ENCODE data around the gene KIF11. TPM values are rescaled to one million over a fixed set of nuclear protein-coding genes. Genes with fewer than 3 reads are reported as not detected.

The KIF11 gene
- total and polyA plus RNA-seq, 9 of the 15 experiments (the other 6 are each of a cell fraction or from before 2014, with no cell fraction given): 11.3 to 54.4 (median 29.2) TPM

DNA sequence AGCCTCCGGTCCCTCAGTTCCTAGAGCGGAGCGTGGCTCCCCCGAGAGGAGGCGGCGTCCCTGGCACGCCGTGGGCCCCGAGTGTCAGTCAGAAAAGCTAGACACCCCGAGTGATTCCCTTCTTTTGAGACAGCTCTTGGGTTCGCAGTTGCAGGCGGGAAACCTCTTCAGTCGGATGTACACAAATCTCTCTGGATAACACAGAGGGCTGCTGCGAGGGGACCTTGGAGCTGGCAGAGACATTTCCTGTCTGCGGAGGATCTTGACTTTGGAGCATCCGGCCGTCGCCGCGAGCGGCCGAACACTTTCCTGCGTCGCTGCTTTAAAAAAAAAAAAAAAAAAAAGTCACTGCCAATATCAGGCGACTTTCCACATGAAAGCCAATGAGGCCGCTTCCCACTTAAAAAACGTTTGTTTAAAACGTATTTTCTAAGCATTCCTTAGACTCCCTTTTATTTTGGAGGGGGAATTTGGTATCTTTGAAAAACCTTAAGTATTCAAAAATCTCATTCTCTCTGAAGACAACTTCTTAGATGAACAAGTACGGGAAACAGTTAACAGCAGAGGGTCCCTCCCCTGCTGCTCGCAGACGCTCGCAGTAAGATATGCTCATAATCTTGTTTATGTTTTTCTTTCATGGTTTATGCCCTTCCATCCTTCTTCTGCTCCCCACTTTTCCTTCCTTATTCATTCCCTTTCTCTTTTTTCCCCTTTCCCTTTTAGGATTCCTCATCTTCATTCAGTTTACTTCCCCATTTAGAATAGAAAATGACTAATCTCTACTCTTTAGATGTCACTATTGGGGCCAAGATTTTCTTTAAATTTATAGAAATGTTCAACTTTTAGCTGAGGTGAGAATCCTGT, 106.8 kb downstream of the KIF11 start (continued):
- TF ChIP-seq, protein P1, sequence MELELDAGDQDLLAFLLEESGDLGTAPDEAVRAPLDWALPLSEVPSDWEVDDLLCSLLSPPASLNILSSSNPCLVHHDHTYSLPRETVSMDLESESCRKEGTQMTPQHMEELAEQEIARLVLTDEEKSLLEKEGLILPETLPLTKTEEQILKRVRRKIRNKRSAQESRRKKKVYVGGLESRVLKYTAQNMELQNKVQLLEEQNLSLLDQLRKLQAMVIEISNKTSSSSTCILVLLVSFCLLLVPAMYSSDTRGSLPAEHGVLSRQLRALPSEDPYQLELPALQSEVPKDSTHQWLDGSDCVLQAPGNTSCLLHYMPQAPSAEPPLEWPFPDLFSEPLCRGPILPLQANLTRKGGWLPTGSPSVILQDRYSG (tag; conservative IDR thresholded peaks at IDR 0.05; ENCODE audit: low read depth): no peak
- TF ChIP-seq KAT8 (IDR thresholded peaks at IDR 0.05; ENCODE audit: low read depth): no peak
- peak; percentile 74 for TF ChIP-seq RBFOX2 (IDR thresholded peaks at IDR 0.05; ENCODE audit: low read depth, low read length)
- TF ChIP-seq SOX6 (IDR thresholded peaks at IDR 0.05): no peak
- TF ChIP-seq, protein P2, sequence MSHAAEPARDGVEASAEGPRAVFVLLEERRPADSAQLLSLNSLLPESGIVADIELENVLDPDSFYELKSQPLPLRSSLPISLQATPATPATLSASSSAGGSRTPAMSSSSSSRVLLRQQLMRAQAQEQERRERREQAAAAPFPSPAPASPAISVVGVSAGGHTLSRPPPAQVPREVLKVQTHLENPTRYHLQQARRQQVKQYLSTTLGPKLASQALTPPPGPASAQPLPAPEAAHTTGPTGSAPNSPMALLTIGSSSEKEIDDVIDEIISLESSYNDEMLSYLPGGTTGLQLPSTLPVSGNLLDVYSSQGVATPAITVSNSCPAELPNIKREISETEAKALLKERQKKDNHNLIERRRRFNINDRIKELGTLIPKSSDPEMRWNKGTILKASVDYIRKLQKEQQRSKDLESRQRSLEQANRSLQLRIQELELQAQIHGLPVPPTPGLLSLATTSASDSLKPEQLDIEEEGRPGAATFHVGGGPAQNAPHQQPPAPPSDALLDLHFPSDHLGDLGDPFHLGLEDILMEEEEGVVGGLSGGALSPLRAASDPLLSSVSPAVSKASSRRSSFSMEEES (CRISPR knock-in tag; IDR thresholded peaks at IDR 0.05): no peak
- no peak for TF ChIP-seq EP300 (IDR thresholded peaks at IDR 0.05; ENCODE audit: low read length)
- TF ChIP-seq, protein P3, sequence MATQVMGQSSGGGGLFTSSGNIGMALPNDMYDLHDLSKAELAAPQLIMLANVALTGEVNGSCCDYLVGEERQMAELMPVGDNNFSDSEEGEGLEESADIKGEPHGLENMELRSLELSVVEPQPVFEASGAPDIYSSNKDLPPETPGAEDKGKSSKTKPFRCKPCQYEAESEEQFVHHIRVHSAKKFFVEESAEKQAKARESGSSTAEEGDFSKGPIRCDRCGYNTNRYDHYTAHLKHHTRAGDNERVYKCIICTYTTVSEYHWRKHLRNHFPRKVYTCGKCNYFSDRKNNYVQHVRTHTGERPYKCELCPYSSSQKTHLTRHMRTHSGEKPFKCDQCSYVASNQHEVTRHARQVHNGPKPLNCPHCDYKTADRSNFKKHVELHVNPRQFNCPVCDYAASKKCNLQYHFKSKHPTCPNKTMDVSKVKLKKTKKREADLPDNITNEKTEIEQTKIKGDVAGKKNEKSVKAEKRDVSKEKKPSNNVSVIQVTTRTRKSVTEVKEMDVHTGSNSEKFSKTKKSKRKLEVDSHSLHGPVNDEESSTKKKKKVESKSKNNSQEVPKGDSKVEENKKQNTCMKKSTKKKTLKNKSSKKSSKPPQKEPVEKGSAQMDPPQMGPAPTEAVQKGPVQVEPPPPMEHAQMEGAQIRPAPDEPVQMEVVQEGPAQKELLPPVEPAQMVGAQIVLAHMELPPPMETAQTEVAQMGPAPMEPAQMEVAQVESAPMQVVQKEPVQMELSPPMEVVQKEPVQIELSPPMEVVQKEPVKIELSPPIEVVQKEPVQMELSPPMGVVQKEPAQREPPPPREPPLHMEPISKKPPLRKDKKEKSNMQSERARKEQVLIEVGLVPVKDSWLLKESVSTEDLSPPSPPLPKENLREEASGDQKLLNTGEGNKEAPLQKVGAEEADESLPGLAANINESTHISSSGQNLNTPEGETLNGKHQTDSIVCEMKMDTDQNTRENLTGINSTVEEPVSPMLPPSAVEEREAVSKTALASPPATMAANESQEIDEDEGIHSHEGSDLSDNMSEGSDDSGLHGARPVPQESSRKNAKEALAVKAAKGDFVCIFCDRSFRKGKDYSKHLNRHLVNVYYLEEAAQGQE (IDR thresholded peaks at IDR 0.05; ENCODE audit: borderline replicate concordance): no peak
- TF ChIP-seq, protein P3 (CRISPR knock-in tag; IDR thresholded peaks at IDR 0.05; ENCODE audit: low read depth): no peak
- no peak for TF ChIP-seq XRCC5 (IDR thresholded peaks at IDR 0.05; ENCODE audit: low read depth, low read length)
- TF ChIP-seq CBFA2T3 (IDR thresholded peaks at IDR 0.05): no peak
- no peak for TF ChIP-seq CCNT2 (IDR thresholded peaks at IDR 0.05; ENCODE audit: borderline replicate concordance, extremely low read depth, insufficient read length, low read depth, low read length)
- peak; percentile 35; the same call in 1 of the 2 replicates for TF ChIP-seq ZFX (CRISPR knock-in tag; IDR thresholded peaks at IDR 0.05)
- no peak for TF ChIP-seq TBP (optimal IDR thresholded peaks at IDR 0.05; ENCODE audit: low read depth, low read length)
- no peak for TF ChIP-seq ZKSCAN8 (CRISPR knock-in tag; IDR thresholded peaks at IDR 0.05)
- no peak for TF ChIP-seq ZFPM2 (CRISPR knock-in tag; IDR thresholded peaks at IDR 0.05)
- peak; percentile 68 for TF ChIP-seq POLR2G (IDR thresholded peaks at IDR 0.05; ENCODE audit: low read depth, low read length)
- TF ChIP-seq ZNF253 (CRISPR knock-in tag; conservative IDR thresholded peaks at IDR 0.05): no peak
- TF ChIP-seq JUNB (CRISPR knock-in tag; conservative IDR thresholded peaks at IDR 0.05): no peak
- no peak for TF ChIP-seq PTRF (tag; IDR thresholded peaks at IDR 0.05)

All from K562 (cell line).